Stimulated activated CD8-positive, alpha-beta memory T cell treated with anti-CD3 and anti-CD28 coated beads, Interleukin-15, amount 100 ng/mL, for 24 hours (primary cell): ENCODE results near the gene AMOTL1.
A peak's percentile ranks its signal among the peaks of the same experiment; 100 is the strongest.

ENCODE experiments used
- DNase-seq: peaks from one replicate; pipeline ENCODE4 v3.0.0-alpha.2; 2020; ENCODE audit warnings: low read depth

AMOTL1 gene

DNA sequence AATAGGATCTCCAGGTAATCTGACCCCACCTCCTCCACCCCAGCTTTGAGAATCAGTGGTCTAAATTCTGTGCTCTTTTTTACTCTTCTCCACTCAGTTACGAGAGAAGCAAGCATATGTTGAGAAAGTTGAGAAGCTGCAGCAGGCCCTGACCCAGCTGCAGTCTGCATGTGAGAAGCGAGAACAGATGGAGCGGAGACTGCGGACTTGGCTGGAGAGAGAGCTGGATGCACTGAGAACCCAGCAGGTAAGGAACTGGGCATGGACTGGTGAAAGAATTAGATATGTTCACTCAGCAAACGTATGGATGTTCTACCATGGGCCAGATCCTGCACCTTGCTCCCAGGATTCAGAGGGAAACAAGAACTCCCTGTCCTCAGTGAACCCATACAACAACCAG lies 85.7 kb downstream of the AMOTL1 start:
- no peak for DNase-seq

DNA sequence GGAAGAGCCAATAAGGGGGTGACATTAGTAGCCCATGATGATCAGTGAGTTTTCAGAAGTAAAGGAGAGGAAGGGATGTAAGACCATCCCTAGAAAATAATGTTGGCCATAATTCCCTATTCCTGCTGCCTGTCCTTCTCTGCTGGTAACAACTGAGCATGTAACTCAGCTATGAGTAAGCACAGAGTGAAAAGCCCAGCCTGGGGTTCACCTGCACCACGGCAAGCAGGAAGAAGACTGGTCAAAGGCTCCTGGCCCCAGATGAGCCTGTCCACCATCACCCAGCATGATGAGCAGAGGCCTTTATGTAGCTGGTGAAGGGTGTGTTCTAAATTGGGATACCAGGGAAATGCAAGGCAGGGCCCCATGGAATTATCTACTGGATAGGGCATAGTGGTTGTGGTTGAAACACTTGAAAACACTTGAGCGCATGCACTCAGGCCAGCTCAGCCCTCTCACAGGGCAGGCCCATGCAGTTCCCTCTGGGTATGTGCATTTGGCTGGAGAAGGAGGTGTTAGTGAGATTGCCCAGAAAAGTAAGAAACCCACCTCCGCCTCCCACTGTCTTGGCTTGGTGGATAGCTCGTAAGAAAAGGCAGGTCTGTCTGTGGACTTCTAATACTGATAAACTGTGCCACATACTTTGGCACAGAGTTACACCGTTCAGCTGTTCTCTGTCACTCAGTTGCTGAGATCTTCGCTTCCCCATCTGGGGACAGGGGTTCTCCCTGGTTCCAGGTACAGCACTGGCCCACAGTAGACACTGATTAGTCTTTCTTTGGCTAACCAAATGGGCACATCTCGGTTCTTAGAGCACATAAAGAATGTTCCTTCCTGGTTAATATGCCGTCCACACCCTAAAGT lies 86.8 kb downstream of the AMOTL1 start:
- no peak for DNase-seq

DNA sequence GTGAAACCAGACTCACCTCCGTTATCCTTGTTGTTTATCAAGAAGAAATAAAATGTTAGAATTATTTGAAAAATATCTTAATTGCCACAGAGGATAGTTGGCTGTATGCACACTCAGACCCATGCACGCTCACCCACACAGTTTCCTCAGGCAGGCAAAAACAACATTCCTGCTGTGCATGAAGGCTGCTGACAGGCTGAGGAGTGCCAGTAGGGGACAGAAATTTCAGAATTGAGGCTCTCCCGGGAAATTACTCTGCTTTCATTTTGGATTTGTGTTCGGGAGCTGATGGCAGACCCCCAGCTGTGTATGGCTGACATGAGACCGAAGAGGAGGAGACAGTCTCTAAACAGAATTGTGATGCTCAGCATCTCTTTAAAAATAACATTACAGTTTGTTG lies 87.5 kb downstream of the AMOTL1 start:
- no peak for DNase-seq

DNA sequence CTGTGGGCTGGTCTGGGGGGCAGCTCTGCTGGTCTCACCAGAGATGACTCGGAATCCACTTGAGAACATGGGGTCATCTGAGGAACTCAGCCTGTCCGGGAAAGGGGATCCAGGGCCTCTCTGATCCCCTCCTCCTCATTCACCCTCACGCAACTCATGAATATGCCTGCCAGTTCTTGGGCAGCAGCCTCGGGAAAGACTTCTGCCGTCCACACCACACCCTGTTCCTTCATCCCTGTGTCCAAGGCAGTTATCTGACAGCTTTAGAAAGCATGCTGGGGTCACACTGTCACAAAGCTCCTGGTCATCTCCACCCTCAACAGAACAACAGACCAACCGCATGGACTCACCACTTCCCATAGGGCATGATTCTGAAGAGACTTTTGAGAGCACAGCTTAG lies 88.3 kb downstream of the AMOTL1 start:
- no peak for DNase-seq

DNA sequence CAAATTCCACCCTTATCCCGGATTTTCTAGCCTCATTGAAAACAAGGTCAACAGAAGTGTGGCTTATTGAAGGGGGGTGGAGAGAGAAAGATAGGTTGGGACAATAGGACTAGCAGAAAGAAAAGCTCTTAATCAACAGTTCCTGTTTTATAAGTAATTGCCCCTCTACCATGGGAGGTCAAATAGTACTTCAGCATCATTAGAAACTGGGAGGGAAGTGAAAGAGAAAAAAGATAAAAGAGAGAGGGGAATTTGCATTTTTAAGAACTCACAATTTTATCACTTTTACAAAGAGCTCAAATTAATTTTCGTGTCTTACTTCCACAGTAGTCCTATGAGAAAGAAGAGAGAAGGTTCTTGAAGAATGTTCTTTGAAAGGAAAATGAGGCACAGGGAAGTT lies 89.2 kb downstream of the AMOTL1 start:
- no peak for DNase-seq

DNA sequence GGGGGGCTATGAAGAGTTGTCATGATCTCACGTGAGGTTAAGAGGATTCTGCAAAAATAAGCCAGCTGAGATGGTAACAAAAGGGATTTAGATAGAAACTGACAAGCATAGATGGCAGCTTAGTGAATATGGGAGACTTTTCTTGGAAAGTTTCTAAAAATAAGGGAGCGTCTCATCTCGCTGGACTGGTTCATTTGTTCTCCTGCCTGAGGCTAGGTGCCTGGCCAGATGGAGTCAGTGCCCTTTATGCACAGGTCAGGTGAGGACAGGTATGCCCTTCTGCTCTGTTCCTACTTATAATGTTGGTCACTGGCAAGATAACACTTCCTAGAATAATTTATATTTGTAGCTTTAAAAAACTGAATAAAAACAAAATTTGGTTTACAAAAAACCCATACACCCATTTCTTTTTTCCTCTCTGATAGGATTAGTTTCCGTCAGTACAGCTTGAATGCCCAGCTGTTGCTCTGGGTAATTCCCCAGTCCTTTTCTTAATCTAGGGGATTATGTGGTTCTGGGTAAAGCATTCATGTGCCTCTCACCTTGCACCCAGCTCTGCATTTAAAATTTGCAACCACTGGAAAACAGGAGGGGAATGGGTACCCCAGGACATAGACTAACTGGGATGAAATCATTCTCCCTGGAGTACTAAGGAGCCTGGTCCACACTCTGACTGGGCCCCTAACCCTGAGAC lies 90.0 kb downstream of the AMOTL1 start:
- no peak for DNase-seq

DNA sequence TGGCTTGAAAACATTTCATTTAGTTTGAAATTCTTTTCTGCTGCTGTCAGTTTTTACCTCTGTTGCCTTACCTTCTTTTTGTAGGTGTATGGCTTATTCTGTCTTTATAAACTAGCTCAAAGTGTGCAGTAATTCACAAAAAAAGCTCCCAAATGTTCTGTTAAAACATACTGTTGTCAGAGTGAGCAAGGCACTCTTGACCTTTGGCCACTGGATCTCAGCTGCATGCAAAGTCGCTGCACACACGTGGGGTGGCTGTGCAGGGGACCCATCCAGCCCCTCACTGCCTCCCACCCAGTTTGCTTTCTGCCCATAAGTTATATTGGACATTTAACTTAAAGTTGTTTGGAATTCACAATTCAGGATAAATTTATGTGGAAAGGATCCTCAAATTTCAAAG lies 92.2 kb downstream of the AMOTL1 start:
- no peak for DNase-seq

DNA sequence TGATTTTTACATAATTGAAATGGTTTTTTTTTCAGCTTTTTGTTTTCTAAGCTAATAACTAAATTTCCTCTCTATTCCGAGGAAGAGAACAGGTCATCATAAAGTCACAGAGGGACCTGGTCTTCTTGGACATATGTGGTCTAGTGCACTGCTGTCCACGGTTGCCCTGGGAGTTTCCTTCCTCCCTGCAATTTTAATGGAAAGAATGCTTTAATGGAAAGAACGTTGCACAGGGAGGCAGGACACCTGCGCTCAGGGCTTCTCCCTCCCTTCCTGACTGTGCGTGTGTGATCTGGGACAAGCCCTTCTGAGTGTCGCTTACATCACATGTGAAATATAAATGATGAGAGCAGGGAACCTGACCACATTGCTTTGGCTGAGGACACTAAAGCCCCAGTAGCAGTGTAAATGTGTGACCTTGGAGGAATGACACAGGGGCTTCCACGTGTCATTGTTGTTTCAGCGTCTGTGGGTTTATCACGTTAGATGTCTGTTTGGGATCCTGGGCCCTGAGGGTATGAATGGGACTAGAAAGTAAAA lies 93.2 kb downstream of the AMOTL1 start:
- no peak for DNase-seq

DNA sequence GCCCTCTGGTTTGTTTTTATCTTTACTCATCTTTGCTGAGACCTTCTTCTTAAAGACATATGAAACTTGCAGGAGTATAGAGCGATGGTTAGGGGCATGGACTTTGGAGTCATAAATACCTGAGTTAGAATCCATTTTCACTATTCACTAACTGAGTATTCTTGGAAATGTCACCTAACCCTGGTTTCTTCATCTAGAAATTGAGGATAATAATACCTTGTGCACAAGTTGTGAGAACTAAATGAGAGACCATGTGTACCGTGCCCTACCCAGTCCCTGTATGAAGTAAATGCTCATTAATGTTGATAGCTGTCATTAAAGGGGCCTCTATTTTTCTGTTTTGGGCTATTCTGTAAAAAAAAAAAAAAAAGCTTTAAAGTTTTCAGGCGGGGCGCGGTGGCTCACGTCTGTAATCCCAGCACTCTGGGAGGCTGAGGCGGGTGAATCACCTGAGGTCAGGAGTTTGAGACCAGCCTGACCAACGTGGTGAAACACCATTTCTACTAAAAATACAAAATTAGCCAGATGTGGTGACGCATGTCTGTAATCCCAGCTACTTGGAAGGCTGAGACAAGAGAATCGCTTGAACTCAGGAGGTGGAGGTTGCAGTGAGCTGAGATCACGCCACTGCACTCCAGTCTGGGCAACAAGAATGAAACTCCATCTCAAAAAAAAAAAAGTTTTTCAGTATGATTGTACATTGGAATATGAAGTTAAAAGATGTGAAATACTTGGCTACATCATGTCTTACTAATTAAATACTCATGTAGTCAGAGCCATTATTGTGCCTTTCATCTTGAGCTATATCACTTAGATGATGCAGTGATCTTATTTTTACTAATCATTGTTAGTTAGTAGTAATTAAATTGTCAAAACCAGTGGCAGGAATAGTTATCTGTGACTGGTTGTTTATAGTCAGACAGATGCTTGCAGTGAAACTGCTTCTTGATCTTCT lies 95.0 kb downstream of the AMOTL1 start:
- DNase-seq: no peak

DNA sequence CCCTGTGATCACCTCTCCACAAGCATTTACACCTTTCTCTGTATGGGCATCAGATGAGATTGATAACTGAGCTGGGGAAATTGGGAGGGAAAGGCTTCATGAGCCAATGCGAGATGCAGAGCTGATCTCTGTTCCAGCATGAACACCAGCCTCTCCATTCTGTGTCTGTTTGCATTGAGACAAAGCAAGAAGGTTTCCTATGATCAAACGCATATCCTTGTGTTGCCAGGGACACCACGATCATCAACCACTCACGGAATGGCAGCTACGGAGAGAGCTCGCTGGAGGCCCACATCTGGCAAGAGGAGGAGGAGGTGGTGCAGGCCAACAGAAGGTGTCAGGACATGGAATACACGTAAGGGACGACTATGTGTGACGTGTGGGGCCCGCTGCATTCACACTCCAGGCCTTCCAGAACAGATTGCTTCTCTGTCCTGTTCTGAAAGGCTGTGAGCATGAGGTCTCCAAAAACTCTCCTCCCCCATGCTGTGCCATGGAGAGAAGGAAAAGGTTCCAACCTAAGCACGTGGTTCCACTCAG lies 96.4 kb downstream of the AMOTL1 start:
- DNase-seq: no peak

DNA sequence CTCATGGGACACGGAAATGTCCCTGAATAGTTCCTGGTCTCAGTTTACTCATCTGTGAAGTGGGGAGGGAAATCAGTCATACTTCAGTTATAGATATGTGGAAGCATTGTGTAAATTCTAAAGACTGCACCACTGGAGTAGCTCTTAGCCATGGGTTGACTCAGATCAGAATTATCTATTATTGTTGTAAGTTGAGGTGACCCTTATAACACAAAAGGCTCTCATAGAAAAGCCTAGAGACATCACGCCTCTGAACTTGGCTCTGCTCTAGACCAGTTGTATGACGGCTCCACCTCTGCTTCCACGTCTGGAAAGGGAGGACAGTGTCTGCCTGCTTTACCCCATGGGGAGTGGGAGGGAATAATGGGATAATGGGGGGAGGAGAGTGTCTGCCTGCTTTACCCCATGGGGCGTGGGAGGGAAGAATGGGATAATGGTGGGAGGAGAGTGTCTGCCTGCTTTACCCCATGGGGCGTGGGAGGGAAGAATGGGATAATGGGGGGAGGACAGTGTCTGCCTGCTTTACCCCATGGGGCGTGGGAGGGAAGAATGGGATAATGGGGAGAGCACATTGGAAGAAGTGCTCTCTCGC lies 98.2 kb downstream of the AMOTL1 start:
- no peak for DNase-seq

DNA sequence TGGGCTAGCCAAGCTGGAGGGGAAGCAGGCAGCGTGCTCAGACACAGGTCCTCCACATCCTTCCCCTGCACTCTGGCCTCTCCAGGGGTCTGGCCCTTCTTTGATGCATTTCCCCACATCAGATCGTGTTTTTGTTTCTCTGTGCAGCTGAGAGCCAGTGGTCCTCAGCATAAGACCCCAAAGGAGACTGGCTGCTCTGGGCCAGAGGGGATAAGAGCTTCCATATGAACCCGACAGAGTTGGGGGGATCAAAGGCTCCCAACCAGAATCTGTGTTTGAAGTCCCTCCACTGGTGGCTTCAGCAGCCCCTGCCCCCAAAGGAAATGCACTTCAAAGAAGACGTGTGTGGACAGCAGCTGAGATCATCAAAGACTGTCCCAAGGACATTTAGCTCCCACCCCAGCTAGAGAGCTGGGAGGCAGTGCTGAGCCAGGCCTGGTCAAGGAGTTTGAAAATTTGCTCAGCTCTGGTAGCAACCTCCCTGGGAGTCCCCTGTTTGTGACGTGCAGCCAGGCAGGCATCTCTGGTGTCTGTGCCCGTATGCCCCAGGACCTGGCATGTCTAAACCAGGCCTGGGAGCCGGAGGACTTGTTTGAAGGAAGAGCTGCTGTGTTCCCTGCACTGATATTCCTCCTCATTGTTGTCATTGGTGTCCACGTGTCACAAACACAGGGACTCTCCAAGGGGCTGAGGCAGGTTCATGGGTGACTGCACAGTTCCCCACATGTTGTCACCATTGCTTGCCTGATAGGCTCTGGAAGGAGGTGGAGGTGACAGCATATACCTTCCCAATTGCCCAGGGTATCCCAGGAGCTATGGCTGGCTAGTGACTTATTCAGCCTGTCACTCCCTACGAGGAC lies 99.0 kb downstream of the AMOTL1 start:
- no peak for DNase-seq

DNA sequence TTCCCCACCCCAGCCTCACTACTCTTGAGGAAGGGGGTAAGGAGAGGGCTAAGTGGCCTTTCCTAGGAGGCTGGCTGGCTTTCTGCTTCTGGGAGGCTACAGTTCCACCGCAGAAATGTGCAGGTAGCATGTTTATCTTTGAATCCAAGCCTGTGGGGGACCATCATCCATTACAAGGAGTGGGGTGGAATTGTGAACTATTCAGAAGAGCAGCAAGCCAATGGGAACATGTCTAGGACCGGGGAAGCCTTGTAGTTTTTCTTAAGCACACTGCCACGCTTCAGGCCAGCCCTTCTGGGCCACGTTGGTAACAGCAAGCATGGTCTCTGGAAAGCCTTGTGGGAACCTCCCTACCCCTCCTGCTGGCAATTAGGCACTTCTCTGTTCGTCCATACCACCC lies 100.3 kb downstream of the AMOTL1 start:
- no peak for DNase-seq

DNA sequence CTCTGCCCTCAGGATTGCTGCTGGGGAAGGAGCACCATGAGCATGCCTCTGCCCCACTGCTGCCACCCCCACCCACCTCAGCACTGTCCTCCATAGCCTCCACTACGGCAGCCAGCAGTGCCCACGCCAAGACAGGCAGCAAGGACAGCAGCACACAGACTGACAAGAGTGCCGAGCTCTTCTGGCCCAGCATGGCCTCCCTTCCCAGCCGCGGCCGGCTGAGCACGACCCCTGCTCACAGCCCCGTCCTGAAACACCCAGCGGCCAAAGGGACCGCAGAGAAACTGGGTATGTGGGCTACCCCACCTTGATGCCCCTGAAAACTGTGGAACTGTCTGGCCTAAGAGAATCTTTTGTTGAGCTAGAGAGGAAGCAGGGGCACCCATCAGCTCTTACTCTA lies 101.0 kb downstream of the AMOTL1 start:
- no peak for DNase-seq

DNA sequence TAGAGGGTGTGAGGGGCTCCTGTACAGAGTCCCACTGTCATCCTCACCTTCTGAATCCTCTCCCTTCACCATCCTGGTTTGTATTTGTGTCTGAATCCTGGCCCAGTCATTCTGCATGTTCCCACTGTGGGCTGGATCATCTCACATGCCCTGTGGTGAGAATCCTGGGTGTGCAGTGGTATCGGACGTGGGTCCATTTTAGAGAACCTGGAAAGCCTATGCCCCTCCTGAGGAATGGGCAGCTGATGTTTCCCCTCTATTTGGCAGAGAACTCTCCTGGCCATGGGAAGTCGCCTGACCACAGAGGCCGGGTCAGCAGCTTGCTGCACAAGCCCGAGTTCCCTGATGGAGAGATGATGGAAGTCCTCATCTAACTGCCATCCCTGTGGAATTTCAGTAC lies 102.3 kb downstream of the AMOTL1 start:
- DNase-seq: no peak

DNA sequence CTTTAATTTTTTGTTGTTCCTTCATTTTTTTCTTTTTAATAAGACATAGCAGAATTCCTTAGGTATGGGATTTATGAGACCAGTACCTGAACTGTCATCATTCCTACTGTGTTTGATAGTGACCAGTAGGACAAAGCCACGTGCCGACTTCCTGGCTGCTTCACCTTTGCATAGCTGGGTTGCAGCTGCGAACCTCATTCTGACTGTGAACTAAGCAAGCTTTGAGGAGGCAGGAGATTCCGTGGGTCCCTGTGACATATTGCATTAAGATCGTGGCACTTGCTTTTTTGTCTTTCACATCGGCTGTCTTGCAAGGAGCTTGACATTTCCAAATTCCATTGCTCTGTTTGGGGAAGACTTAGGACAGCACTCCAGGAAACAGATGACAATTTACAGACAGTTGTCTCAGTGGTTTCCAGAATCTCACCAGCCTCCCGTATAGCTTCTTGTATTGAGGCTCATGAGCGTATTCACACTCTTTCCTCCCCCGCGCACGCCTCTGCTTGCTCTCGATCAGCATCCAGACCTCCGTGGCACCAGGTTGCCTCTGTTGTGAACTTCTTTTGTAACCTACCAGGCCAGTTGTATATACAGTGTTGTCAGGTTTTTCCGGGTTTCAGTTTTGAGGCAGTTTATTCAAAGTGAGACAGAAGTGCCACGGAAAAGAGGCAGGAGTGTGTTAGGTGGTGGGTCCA lies 103.5 kb downstream of the AMOTL1 start:
- DNase-seq: no peak

DNA sequence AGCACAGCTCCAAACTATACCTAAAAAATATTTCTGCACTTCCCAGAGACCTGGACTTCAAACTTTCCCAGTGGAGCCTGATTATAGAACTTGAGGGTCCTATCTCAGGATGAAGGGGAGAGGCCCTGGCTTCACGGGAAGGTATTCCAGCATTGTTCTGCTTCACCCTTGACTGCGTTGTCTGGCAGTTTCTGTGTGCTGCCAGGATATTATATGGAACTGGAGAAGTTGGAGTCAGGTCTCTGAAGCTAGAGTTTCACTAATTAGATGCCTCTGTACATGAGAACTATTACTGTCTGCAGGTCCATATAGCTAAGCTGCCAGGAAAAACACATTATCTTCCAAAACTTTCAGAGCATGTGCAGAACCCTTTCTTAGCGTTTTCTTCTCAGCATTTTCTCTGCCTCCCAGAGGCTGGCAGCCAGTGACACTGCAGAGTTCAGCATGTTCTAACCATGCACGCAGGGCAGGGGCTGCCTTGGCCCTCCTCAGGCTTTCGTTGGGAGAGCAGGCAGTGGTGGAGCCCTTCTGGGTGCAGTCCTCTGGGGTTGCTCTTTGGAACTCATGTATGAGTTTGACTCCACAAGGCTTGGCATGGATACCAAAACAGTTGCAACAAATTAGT lies 105.9 kb downstream of the AMOTL1 start:
- no peak for DNase-seq

DNA sequence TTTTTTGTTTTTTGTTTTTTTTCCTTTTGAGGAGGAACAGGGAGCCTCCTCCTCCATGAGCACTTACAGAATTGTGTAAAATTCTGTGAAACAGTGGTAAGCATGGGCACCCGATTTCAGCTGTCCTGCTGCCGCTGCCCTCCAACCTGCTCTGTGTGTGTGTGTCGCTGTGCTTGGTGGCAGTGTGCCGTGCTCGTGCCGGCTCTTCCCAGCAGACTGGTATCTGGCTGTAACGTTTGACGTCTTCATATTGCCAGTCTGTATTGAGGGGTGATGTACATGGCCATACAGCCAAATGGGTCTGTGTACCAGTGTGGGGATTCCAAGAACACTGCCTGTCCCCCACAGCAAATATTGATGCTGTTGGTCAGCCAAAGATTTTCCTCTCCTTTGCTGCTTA lies 108.1 kb downstream of the AMOTL1 start:
- DNase-seq: no peak

DNA sequence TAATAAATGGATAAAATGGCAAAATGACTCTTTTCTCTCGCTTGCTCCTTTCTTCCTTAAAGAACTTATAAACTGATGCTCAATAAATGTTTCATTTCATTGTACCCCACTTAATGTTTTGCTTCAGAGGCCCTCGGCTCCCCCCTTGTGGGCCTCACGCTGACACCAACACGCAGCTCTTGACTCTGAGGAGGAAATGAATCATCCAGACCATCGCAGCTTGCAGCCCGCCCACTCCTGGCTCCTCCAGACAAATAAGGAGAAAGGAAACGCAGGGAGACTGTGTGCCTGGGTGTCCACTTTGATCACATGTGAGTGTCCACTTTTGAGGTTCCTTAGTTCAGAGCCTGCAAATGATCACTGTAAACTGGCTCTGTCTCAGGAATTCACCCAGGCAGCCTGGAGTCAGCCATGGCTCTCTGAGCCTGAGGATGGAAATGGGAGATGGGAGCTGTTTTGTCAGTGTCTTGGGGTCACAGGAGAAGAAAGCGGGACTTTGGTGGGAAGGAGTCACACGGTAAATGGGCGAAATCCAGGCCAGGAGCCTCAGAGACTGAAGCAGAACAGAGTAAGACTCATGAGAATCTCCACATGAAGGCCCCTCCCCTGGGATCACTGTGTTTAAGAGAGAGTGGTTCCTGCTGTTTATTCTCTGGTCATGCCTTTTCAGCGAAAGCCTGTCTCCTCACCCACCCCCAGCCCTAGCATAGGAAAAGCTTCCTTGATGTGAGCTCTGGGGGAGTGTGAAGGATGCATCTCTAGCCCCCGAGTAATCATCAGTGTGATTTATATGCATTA lies 108.7 kb downstream of the AMOTL1 start:
- peak; percentile 11 for DNase-seq
